Inflammatory macrophage (primary cell): ENCODE data around the gene MYMK.

Source experiments
- DNase-seq, 2 donors: peaks; one replicate each; pipeline ENCODE4 v3.0.0-alpha.2; 2020 to 2022

Gene MYMK

GRCh38 chr9:133558191-133559126, 33.7 kb upstream of the MYMK start:
- DNase-seq, result peak; percentile 76 to 78

GRCh38 chr9:133557581-133557980, 32.8 kb upstream of the MYMK start:
- DNase-seq, result no peak

- DNase-seq, result no peak
These were observed 31.6 kb upstream of the MYMK start for GRCh38 chr9:133556354-133556753.

GRCh38 chr9:133554729-133555128, 30.0 kb upstream of the MYMK start:
- no peak for DNase-seq

- DNase-seq, result no peak
These were observed 29.4 kb upstream of the MYMK start for GRCh38 chr9:133553973-133554713.

GRCh38 chr9:133553123-133553522, 28.4 kb upstream of the MYMK start:
- no peak for DNase-seq

- no peak for DNase-seq
These were observed 27.5 kb upstream of the MYMK start for GRCh38 chr9:133552236-133552635.

- DNase-seq, result no peak
These were observed 26.7 kb upstream of the MYMK start for GRCh38 chr9:133551446-133551845.

GRCh38 chr9:133547116-133547515, 22.4 kb upstream of the MYMK start:
- no peak for DNase-seq

GRCh38 chr9:133546287-133546680, 21.5 kb upstream of the MYMK start:
- no peak for DNase-seq

GRCh38 chr9:133545494-133546286, 20.9 kb upstream of the MYMK start:
- no peak for DNase-seq

- DNase-seq, result no peak
These were observed 19.2 kb upstream of the MYMK start for GRCh38 chr9:133543772-133544467.

- no peak for DNase-seq
These were observed 17.2 kb upstream of the MYMK start for GRCh38 chr9:133542002-133542401.

- DNase-seq, result no peak
These were observed 15.9 kb upstream of the MYMK start for GRCh38 chr9:133540698-133541025.

GRCh38 chr9:133539991-133540697, 15.4 kb upstream of the MYMK start:
- peak; percentile 53 to 64 for DNase-seq

- peak; percentile 42 to 52 for DNase-seq
These were observed 14.4 kb upstream of the MYMK start for GRCh38 chr9:133538851-133539833.

GRCh38 chr9:133538176-133538575, 13.4 kb upstream of the MYMK start:
- DNase-seq, result no peak

- no peak for DNase-seq
These were observed 12.5 kb upstream of the MYMK start for GRCh38 chr9:133537257-133537656.

- DNase-seq, result no peak
These were observed 11.8 kb upstream of the MYMK start for GRCh38 chr9:133536536-133536935.

- no peak for DNase-seq
These were observed 11.3 kb upstream of the MYMK start for GRCh38 chr9:133536080-133536479.
